BJ (cell line): ENCODE data around the gene DGKQ. TPM values are rescaled to one million over a fixed set of nuclear protein-coding genes. Genes with fewer than 3 reads are reported as not detected.

ENCODE experiments used
- CTCF ChIA-PET: fragments of 350-600 bp; formaldehyde crosslinking; extraction: SDS; loops from one replicate; lab custom pipeline; 2021; ENCODE audit warnings: antibody characterized with exemption, inconsistent platforms; lab: Yijun Ruan, JAX
- POLR2A ChIA-PET: fragments of 300-600 bp; sonication (Branson Sonifier 250); formaldehyde crosslinking; extraction: SDS; loops from one replicate; lab custom pipeline; 2021; ENCODE audit warnings: antibody characterized with exemption; lab: Charles Lee
- DNase-seq: peaks from one replicate; pipeline ENCODE4 v3.0.0-alpha.2; 2011; ENCODE audit warnings: low read depth
- H3K27me3 ChIP-seq: 2 replicates; pipeline ENCODE4 v1.6.0; 2011; ENCODE audit warnings: low read length; ENCODE audit not compliant: control insufficient read depth, insufficient read depth
- H3K36me3 ChIP-seq: 2 replicates; pipeline ENCODE4 v1.5.1; 2011; ENCODE audit warnings: low read length; ENCODE audit not compliant: control insufficient read depth, insufficient read depth
- H3K4me3 ChIP-seq: 2 replicates; pipeline ENCODE4 v1.5.1; 2011; ENCODE audit warnings: low read depth, mild to moderate bottlenecking, control low read depth, low read length
- CTCF ChIP-seq: IDR thresholded peaks from 2 replicates; pipeline ENCODE4 v1.5.1; 2011; ENCODE audit warnings: low read depth, mild to moderate bottlenecking, control low read depth, inconsistent platforms, low read length, moderate library complexity; ENCODE audit not compliant: insufficient read depth
- polyA plus RNA-seq: library from polyadenylated mRNA; depleted of rRNA; stranded (reverse); fragments of >200 nt; gene quantifications from 2 replicates; pipeline ENCODE4 v1.2.3, GENCODE V29; 2011

DGKQ gene
- polyA plus RNA-seq, 1 experiment: 6.5 TPM

GRCh38 chr4:1019729-1020470 is 46.5 kb upstream of the DGKQ start:
- CTCF ChIA-PET: no interaction called here
- POLR2A ChIA-PET: no interaction called here
- Histone ChIP-seq H3K36me3 (no peaks in the 10 kb centered on the region), H3K4me3 (no peak overlapping the region), H3K27me3 (no peaks in the 10 kb centered on the region)
- TF ChIP-seq CTCF: no peak
- DNase-seq: no peak

GRCh38 chr4:1019320-1019719 is 46.0 kb upstream of the DGKQ start:
- ChIA-PET CTCF (no interaction called here), POLR2A (no interaction called here)
- H3K27me3 ChIP-seq: no peaks in the 10 kb centered on the region
- no peak for DNase-seq
- no peak overlapping the region for H3K4me3 ChIP-seq
- no peaks in the 10 kb centered on the region; the same call in 1 of the 2 replicates for H3K36me3 ChIP-seq
- no peak for TF ChIP-seq CTCF

- no peak for DNase-seq
- ChIA-PET CTCF (no interaction called here), POLR2A (no interaction called here)
- Histone ChIP-seq H3K36me3 (no peaks in the 10 kb centered on the region; the same call in 1 of the 2 replicates), H3K4me3 (no peak overlapping the region), H3K27me3 (no peaks in the 10 kb centered on the region)
- TF ChIP-seq CTCF: no peak
Observed at GRCh38 chr4:1018147-1019020, 45.0 kb upstream of the DGKQ start.

- DNase-seq: no peak
- POLR2A ChIA-PET: no interaction called here
- TF ChIP-seq CTCF: no peak
- Histone ChIP-seq H3K36me3 (no peaks in the 10 kb centered on the region; the same call in 1 of the 2 replicates), H3K27me3 (no peaks in the 10 kb centered on the region), H3K4me3 (no peak overlapping the region)
- CTCF ChIA-PET: no interaction called here
Observed at GRCh38 chr4:1017706-1018105, 44.3 kb upstream of the DGKQ start.

- no peaks in the 10 kb centered on the region for H3K27me3 ChIP-seq
- ChIA-PET POLR2A (no interaction called here), CTCF (no interaction called here)
- TF ChIP-seq CTCF: no peak
- no peaks in the 10 kb centered on the region; the same call in 1 of the 2 replicates for H3K36me3 ChIP-seq
- H3K4me3 ChIP-seq: no peak overlapping the region
- no peak for DNase-seq
Observed at GRCh38 chr4:1017211-1017610, 43.8 kb upstream of the DGKQ start.
